HepG2 (cell line): Measurements from ENCODE around the gene TMSB15C. TPM values are rescaled to one million over a fixed set of nuclear protein-coding genes. Genes with fewer than 3 reads are reported as not detected.
"Not testable (repeated sequence)": the region's sequence is repeated elsewhere in the genome, so short reads cannot be mapped to it uniquely, and the experiment has no call there.

ENCODE experiments used
- ATAC-seq: fragments of 200-7000 bp; cut with Tn5 transposase; 3 replicates; pipeline ENCODE4 v1.9.1; 2020; ENCODE audit warnings: mild to moderate bottlenecking, moderate library complexity
- BruUV-seq: library from RNA; stranded (reverse); fragments of 400-500 nt; replicated peaks from 2 replicates; lab custom pipeline; 2021; lab: Mats Ljungman, UMichigan
- CTCF ChIA-PET: fragments of 300-600 bp; formaldehyde crosslinking; extraction: SDS; loops from one replicate; lab custom pipeline; 2021; ENCODE audit warnings: low total read pairs, inconsistent platforms, low intra/inter-chr PET ratio; lab: Yijun Ruan, JAX
- POLR2A ChIA-PET: fragments of 350-600 bp; sonication (Branson Sonifier 250); formaldehyde crosslinking; loops from one replicate; lab custom pipeline; 2020; ENCODE audit warnings: antibody characterized with exemption, inconsistent platforms; lab: Yijun Ruan, JAX
- DNase-seq: peaks from one replicate; pipeline ENCODE4 v3.0.0-alpha.2; 2015; ENCODE audit warnings: low spot score
- FAIRE-seq: peaks from 3 replicates; lab custom pipeline; 2011; peaks lifted over from hg19 to GRCh38; lab: Jason Lieb, UNC
- H2AFZ ChIP-seq: one replicate; pipeline ENCODE4 v1.6.1; 2011; ENCODE audit warnings: low read length, inconsistent platforms
- H3K27ac ChIP-seq: fragments of 300-600 bp; 3 replicates; pipeline ENCODE4 v1.8.0; 2011; ENCODE audit warnings: mixed run types, mild to moderate bottlenecking, mixed read lengths, low read length, inconsistent platforms; ENCODE audit not compliant: insufficient read depth; ENCODE audit errors: extremely low read length
- H3K27me3 ChIP-seq, 2 experiments: fragments of 200-600 bp in 1 of 2; 2 replicates in 1 of 2; 3 replicates in 1 of 2; pipeline versions ENCODE4 v1.6.0 to v1.8.0; 2011; ENCODE audit warnings: low read length in 2 of 2, mild to moderate bottlenecking in 2 of 2, moderate library complexity in 2 of 2, inconsistent platforms in 1 of 2; ENCODE audit not compliant: insufficient read depth in 2 of 2, control insufficient read depth in 1 of 2
- H3K36me3 ChIP-seq, 2 experiments: fragments of 200-600 bp in 1 of 2; replicated peaks in 1 of 2; 2 replicates in 1 of 2; 3 replicates in 1 of 2; pipeline versions ENCODE4 v1.5.1 to v1.8.0; 2011; ENCODE audit warnings: low read length in 2 of 2, inconsistent platforms in 1 of 2; ENCODE audit not compliant: insufficient read depth in 2 of 2, control insufficient read depth in 1 of 2
- H3K4me1 ChIP-seq: 2 replicates; pipeline ENCODE4 v1.5.1; 2012; ENCODE audit warnings: low read length, inconsistent platforms; ENCODE audit not compliant: insufficient read depth
- H3K4me2 ChIP-seq: 2 replicates; pipeline ENCODE4 v1.6.0; 2011; ENCODE audit warnings: low read depth, low read length, inconsistent platforms
- H3K4me3 ChIP-seq, 3 experiments: fragments of 200-600 bp in 1 of 3; sonication (generic), shearing (Covaris generic) in 1 of 3; replicated peaks in 1 of 3; 2 replicates each; pipeline ENCODE4 v1.5.1; 2011 to 2016; ENCODE audit warnings: low read length in 3 of 3, inconsistent platforms in 2 of 3, low read depth in 2 of 3, mild to moderate bottlenecking in 2 of 3, control low read depth in 1 of 3, mixed read lengths in 1 of 3; ENCODE audit not compliant: insufficient read depth in 1 of 3
- H3K79me2 ChIP-seq: one replicate; pipeline ENCODE4 v1.6.1; 2011; ENCODE audit warnings: low read length, inconsistent platforms; ENCODE audit not compliant: insufficient read depth
- H3K9ac ChIP-seq: 2 replicates; pipeline ENCODE4 v1.6.0; 2011; ENCODE audit warnings: mild to moderate bottlenecking, low read depth, low read length, inconsistent platforms; ENCODE audit not compliant: insufficient read depth
- H3K9me3 ChIP-seq: 2 replicates; pipeline ENCODE4 v1.5.1; 2012; ENCODE audit warnings: mild to moderate bottlenecking, low read length
- H4K20me1 ChIP-seq: 2 replicates; pipeline ENCODE4 v1.6.0; 2011; ENCODE audit warnings: inconsistent platforms, mild to moderate bottlenecking, low read length, moderate library complexity; ENCODE audit not compliant: insufficient read depth
- CTCF ChIP-seq: sonication (generic); formaldehyde crosslinking; IDR thresholded peaks from 2 replicates; pipeline ENCODE4 v1.5.0; 2020; ENCODE audit warnings: mild to moderate bottlenecking, missing genetic modification reagents, moderate library complexity
- POLR2AphosphoS2 ChIP-seq: IDR thresholded peaks from 2 replicates; pipeline ENCODE4 v1.6.1; 2011; ENCODE audit warnings: low read depth, low read length, improper control_type of control experiment
- SOX13 ChIP-seq, 3 experiments: fragments of 450-650 bp in 1 of 3; sonication (generic) in 1 of 3; formaldehyde crosslinking in 1 of 3; IDR thresholded peaks in 2 of 3; conservative IDR thresholded peaks in 1 of 3; 2 replicates each; pipeline versions ENCODE4 v1.5.0 to v1.6.1; 2016 to 2020; ENCODE audit warnings: antibody characterized with exemption in 1 of 3, mild to moderate bottlenecking in 1 of 3, missing compliant biosample characterization in 1 of 3, missing genetic modification reagents in 1 of 3, moderate library complexity in 1 of 3
- TAF15 ChIP-seq: fragments of 200-400 bp; formaldehyde crosslinking; IDR thresholded peaks from one replicate; pipeline ENCODE4 v1.6.1; 2018; ENCODE audit warnings: mild to moderate bottlenecking, low read depth, low read length; ENCODE audit not compliant: poor library complexity, severe bottlenecking
- ZBTB8A ChIP-seq: sonication (generic); formaldehyde crosslinking; IDR thresholded peaks from 2 replicates; pipeline ENCODE4 v1.4.0; 2020; ENCODE audit warnings: mild to moderate bottlenecking, low read depth, missing genetic modification reagents, borderline replicate concordance
- WGBS: methylation state at CpG from one replicate; pipeline ENCODE4 v1.1.6; 2017; ENCODE audit warnings: low lambda C conversion rate; 5-methylcytosine and 5-hydroxymethylcytosine counted together
- in situ Hi-C: cut with HindIII; loops from 2 replicates; pipeline ENCODE4 v1.10.0; 2017; ENCODE audit warnings: low pct_unique_long_range_greater_than_20kb; ENCODE audit not compliant: extremely low pct_ligation_motif_present
- intact Hi-C: fragments of 100-400 bp; cut with micrococcal nuclease; formaldehyde crosslinking; loops from one replicate; pipeline ENCODE4 v1.10.0; 2022; ENCODE audit not compliant: unreplicated experiment
- polyA plus RNA-seq, 8 experiments: library from polyadenylated mRNA; depleted of rRNA in 3 of 8; stranded (reverse) in 7 of 8; unstranded in 1 of 8; fragments of >200 nt; fragmentation: Illumina TruSeq in 4 of 8; extraction: Trizol in 4 of 8; gene quantifications; 2 replicates each; pipeline versions ENCODE4 v1.2.1 to v1.2.3, GENCODE V29; 2011 to 2016; ENCODE audit warnings: low read depth in 4 of 8, missing spikeins in 1 of 8, mixed read lengths in 1 of 8; ENCODE audit not compliant: insufficient read depth in 1 of 8
- total RNA-seq, 5 experiments: library from RNA; depleted of rRNA; stranded (reverse); fragments of >200 nt; fragmentation: Illumina TruSeq; extraction: Trizol; gene quantifications; 2 replicates each; pipeline ENCODE4 v1.2.3, GENCODE V29; 2016; ENCODE audit warnings: low read depth in 1 of 5

TMSB15C gene
- total and polyA plus RNA-seq, 2 of the 13 experiments (the other 11 are each of a cell fraction or from before 2014, with no cell fraction given) = not detected

GRCh38 chrX:104084534-104085277 lies 8.7 kb upstream of the TMSB15C start:
- Histone ChIP-seq H3K4me3 (no peak overlapping the region), H4K20me1 (no peaks in the 10 kb centered on the region), H3K27me3 (no peaks in the 10 kb centered on the region), H3K4me2 (no peak overlapping the region), H3K27ac (no peak overlapping the region), H3K79me2 (no peaks in the 10 kb centered on the region), H2AFZ (no peak overlapping the region), H3K4me1 (no peaks in the 10 kb centered on the region), H3K36me3 (no peaks in the 10 kb centered on the region), H3K9ac (no peak overlapping the region), H3K9me3 (no peaks in the 10 kb centered on the region)
- POLR2A ChIA-PET = no interaction called here
- FAIRE-seq = no peak
- no peak for TF ChIP-seq ZBTB8A
- in situ Hi-C loops = no loop called here
- CTCF ChIA-PET = no interaction called here
- no TSS peak for BruUV-seq
- no peak for DNase-seq
- WGBS = no CpG with 5 or more reads among the region's 5 CpGs
- intact Hi-C loops = no loop called here
- ATAC-seq = no peak

- Histone ChIP-seq H3K4me3 (no peak overlapping the region), H2AFZ (no peak overlapping the region), H3K79me2 (no peaks in the 10 kb centered on the region), H3K36me3 (no peaks in the 10 kb centered on the region), H3K27me3 (no peaks in the 10 kb centered on the region), H3K4me1 (no peaks in the 10 kb centered on the region), H4K20me1 (no peaks in the 10 kb centered on the region), H3K9ac (no peak overlapping the region), H3K27ac (no peak overlapping the region), H3K4me2 (no peak overlapping the region), H3K9me3 (no peaks in the 10 kb centered on the region)
- ATAC-seq = no peak
- CTCF ChIA-PET = no interaction called here
- no peak for TF ChIP-seq SOX13 (IDR thresholded peaks at IDR 0.05)
- TF ChIP-seq SOX13 (CRISPR knock-in tag; conservative IDR thresholded peaks at IDR 0.05 in 1 of 2, IDR thresholded peaks at IDR 0.05 in 1 of 2) = no peak
- no peak for TF ChIP-seq TAF15
- TF ChIP-seq POLR2AphosphoS2 = no peak
- TF ChIP-seq CTCF = no peak
- DNase-seq = no peak
- POLR2A ChIA-PET = no interaction called here
- no peak for FAIRE-seq
- no TSS peak for BruUV-seq
- in situ Hi-C loops = no loop called here
- no CpG with 5 or more reads among the region's 4 CpGs for WGBS
- intact Hi-C loops = no loop called here
Measured at GRCh38 chrX:104084063-104084462, 8.0 kb upstream of the TMSB15C start.

- H3K27ac ChIP-seq, H2AFZ ChIP-seq, H3K27me3 ChIP-seq, H3K4me1 ChIP-seq, ATAC-seq, FAIRE-seq, in situ Hi-C loops, H4K20me1 ChIP-seq, H3K4me2 ChIP-seq, H3K9me3 ChIP-seq, CTCF ChIA-PET, POLR2A ChIA-PET, H3K4me3 ChIP-seq, BruUV-seq, H3K36me3 ChIP-seq, H3K9ac ChIP-seq, DNase-seq, intact Hi-C loops, H3K79me2 ChIP-seq: not testable (repeated sequence)
- WGBS = no CpG with 5 or more reads among the region's 6 CpGs
Measured at GRCh38 chrX:104077854-104078253, 1.8 kb upstream of the TMSB15C start.
